ENCODE measurements around the gene MMP10.

Gene MMP10

DNA sequence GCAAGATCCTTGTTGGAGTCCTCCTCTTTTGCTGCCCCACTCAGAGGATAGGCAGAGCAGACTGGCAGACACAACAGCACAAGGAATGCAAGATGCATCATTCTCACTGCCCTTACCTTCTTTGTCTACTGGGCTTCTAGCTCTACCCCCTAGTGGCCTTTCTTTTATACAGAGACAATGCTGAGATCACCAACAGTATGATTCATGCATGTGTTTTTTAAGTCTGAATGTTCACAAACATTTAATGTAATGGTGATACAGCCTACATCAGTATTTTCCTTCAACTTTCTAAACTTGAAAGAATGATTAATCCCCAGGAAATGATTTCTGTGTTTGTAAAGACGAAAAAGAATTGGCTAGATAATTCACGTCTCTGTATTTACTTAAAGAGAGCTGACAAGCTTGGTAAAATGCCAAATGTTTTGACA lies at the start of gene MMP10:
TSS of gene MMP10 (minus strand) at position 138 of the 428 bp plus-strand sequence. CDS start at position 101, 37 bp downstream.
- DNase-seq (ENCODE audit: low read depth) = peak; percentile 93

DNA sequence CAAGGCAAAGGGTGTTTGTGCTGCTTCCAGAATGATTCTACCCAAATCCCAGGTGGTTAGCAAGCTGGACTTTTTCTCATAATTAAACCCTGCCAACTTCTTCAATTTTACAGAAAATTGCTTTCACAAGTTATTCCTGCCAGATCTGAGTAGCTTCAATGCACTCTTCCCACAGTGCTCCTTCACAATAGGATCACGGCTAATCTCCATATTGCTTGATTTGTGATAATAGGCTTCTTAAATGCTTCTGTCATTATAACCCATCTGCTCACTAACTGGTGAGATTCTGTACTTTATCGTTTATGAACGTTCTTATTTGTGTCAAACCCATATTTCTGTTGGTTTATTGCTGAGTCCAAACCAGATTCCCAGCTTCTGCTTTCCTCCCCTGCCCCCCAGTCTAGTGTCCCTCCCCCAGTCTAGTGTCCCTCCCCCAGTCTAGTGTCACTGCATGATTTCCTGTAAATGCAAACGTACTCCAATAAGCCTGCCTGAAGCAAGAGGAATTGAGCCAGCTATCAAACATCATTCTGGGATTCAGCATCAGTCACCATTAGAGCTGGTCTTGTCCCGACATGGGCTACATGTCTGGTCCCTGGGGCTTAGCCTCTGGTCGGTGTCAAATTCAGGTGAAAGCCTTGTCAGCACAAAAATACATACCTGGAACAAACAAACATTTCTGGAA lies 49.0 kb upstream of the MMP10 start:
- no peak for DNase-seq (ENCODE audit: low read depth)

DNA sequence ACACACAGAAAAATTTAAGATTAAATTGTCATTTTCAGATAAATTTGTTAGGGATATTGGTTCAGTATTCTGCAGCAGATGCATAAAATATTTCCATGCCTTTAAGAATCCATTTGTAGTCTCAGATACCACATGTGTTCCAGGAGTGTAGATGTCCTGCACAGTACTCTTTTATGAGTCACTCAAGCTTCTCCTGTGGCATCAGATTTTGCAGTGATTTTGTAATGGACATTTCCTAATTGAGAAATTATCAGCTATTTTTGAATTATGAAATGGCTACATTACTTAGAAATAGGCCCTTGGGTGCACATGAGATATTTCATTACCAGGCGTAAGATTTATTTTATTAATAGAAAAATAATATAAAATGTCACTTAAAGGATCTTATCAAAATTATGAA lies 44.1 kb upstream of the MMP10 start:
- no peak for DNase-seq (ENCODE audit: low read depth)

DNA sequence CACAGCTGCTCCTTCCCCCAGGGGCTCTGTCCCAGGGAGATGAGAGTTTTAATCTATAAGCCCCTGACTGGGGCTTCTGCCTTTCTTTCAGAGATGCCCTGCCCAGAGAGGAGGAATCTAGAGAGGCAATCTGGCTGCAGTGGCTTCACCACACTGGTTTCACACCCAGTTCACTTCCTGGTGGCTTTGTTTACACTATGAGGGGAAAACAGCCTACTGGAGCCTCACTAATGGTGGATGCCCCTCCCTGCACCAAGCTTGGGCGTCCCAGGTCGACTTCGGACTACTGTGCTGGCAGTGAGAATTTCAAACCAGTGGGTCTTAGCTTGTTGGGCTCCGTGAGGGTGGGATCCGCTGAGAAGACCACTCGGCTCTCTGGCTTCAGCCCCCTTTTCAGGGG lies 39.1 kb upstream of the MMP10 start:
- no peak for DNase-seq (ENCODE audit: low read depth)

DNA sequence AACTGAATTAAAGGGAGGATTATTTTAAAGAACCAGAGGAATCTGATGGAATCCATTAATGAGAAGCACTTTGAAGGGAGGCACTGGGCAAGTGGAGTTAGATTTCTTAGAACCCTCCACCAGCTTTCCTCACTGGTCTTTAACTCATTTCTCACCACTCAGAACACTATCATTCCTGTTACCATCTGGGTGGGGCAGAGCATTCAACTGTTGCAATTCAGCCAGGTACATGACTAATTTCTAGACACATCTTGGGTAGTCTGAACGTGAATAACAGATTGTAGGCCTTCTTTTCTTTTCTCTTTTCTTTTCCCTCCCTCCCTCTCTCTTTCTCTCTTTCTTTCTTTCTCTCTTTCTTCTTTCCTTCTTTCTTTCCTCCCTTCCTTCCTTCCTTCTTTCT lies 33.1 kb upstream of the MMP10 start:
- DNase-seq (ENCODE audit: low read depth) = no peak

DNA sequence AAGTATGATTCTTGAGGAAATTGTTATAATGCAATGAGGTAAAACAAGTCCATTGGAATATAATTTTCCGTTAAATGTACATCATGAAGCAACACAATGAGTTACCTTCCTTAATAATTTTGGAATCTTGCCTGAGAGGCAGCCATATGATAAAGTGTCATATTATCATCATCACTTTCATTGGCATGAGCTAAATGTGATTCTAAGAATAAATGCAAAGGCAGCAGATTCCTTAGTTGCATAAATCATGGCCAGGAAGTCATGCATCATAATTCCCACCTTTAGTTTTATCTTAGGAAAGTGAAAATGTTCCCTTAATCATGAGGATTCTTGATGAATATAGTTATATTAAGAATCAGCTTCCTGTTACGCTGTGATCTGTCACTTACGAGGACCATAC lies 31.8 kb upstream of the MMP10 start:
- DNase-seq (ENCODE audit: low read depth) = no peak

DNA sequence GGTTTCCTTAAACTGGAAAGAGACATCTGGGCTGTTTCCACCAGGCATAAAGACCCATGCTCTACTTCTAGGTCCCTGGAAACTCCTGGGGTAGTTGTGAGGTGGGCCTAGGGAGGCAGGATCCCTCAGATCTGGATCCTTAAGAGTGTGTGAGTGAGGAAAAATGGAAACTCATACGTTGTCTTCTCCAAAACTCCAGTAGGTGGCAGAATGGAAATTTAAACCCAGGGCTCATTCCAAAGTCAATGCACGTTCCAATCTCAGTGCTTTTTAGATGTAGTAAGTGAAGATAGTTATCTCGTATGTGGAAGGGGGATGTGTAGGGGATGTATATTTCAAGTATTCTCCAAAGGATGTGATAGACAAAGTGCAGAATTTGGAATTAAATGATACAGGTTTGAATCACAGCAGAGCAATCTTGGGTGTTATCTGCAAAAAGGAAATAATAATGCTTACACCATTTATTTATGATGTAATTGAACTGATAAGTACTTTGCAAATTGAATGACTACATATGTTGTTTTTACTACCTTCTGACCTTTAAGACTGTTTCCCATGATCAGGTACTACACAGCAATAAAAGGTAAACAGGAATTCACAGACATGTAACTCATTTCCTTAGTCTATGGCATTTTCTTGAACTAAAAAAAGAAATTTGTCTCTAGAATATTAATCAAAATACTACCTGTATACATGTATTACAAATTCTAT lies 30.7 kb upstream of the MMP10 start:
- DNase-seq (ENCODE audit: low read depth) = peak; percentile 70

DNA sequence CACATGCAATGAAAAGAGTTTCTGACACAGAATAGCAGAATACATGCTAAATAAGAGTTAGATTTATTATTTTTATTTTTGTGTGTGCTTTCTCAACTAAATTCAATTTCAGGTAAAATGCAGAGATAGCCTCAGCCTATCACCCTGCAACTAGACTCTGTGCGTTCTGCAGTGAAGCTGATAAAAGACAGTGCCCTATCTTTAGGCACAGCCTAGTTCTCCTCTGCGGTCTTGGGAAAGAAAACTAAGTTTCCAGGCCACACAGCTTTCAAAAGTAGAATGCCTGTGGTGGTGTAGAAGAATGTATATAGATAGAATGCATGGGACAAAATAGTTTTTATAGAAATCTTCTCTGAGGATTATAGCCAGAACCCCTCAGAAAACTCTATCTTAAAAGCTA lies 29.5 kb upstream of the MMP10 start:
- DNase-seq (ENCODE audit: low read depth) = no peak

DNA sequence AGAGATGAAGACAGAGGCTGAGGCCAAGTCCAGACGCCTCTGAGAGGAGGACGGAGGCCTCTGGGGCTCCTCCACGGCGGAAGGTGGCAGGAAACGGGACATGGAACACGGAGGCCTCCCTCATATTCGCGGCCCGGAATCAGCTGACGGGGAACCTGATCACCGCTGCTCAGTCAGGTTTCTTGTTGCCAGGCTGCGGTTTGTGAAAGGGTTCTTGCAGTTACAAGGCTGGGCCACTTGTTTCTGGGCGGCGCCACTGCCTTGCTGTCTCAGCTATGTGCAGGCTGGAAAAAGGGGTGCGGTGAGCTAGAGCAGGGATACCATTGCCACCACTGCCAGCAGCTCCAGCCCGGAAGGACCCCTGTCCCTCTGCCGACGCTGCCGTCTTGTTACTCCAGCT lies 27.5 kb upstream of the MMP10 start:
- DNase-seq (ENCODE audit: low read depth) = peak; percentile 42

DNA sequence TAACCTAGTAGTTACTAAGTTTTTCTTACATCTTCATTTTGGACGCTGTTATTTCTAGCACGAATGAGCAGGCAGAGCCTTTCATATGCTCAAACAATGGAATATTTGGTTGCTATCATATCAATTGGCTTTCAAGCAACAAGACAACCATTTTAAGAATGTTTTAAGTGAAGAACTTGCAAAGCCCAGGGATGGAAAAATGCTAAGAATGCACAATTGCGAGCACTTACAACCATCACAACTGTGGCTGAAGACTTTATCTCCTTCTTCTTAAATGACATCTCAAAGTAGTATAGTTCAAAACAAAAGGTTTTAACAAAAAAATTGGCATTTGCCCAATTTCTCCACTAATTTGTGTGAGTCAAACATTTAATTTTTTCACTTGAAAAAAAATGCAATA lies 25.9 kb upstream of the MMP10 start:
- no peak for DNase-seq (ENCODE audit: low read depth)

DNA sequence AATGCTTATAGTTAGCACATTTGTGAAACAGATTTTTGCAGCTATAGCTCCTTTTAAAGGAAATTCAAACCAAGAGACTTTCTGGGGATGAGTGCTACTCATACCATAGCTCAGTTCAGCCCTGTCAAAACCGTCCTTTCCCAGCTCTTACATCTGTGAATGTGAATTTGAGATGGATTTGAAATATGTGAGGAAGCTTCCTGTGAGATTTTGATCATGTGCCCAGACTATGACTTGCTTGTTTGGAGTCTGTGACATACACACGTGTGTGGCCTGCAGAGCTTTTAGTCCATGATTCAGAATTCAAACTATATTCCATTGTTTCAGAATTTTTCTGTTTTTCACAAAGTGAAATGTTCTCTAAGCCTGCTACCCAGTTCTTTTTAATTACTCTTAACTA lies 21.9 kb upstream of the MMP10 start:
- DNase-seq (ENCODE audit: low read depth) = peak; percentile 96

DNA sequence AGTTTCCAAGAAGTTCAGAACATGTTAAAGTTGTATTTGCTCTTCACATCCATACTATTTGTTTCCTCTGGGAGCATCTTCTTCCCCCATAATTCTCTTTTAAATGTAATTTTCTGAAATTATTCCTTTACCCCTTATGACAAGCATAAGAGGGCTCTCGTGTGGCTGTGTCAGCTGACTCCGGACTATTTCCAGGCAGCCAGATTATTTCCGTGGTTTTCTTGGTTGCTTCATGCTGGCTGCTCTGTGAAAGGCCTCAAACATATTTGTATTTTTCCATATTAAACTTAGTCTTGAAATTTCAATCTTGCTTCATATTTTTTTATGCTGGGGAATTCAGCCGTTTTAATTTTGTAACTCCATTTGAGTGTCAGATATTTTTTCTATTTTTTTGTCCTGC lies 20.3 kb upstream of the MMP10 start:
- DNase-seq (ENCODE audit: low read depth) = no peak

DNA sequence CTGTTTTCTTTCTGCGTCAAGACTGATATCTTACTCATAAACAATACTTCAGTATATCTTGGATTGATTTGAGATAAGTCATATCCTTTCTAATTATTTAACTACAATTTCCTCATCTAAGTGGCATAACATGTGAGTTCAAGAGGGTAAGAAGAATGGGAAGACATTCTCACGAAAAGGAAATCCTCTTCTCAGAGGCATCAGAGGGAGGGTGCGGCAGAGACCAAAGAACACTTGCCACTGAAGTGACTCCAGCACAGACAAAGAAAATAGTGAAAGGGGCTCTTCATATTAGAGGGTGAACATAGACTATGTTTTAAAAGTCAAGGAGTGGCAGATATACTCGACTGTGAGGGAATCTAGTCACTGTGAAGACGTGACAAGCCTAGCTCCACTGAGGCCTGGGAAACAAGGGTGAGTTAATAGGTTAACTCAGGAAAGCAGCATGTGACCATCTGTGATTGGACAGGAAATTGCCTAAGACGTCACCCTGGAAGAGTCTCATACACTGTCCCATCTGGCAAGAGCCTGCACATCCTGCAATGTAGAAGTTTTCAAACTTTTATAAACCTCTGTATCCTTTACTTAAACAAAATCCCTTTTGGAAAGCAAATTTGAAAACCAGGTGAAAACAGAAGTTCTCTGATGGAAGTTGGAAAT lies 19.4 kb upstream of the MMP10 start:
- peak; percentile 93 for DNase-seq (ENCODE audit: low read depth)

DNA sequence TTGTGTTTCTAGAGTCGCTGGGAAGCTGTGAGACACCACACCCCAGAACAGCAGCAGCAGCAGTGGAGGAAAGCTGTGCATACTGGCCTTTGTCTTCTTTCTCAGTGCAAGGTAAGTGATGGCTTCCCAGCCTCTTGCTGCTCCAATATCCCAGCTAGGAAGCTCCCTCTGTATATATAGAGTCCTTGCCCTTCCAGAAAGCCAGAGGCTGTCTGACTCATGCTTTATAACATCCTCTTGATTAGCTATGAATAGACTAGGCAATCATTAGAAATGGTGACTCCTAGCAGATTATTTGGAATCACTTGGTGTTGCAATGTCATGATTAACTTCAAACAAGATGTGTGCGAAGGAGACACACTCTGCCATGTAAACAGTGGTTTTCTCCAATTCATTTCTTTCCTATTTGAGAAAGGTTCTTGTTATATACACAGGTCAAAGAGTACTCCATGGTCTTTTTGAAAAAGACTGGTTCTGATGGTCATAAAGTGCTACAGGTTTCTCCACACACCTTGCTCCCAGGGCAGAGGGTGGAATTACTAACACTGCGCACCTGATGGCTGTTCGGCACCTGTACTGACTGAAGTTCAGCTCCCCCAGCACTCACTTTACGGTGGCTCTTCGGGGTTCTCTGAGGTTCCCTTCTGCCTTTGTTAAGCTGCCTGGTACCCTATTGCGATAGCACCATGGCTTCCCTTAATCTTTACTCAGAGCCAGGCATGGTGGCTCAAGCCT lies 17.8 kb upstream of the MMP10 start, which contains the start of gene MMP1:
TSS of gene MMP1 (minus strand) at position 149 of the 735 bp plus-strand sequence. CDS start at position 81, 68 bp downstream.
- peak; percentile 98 for DNase-seq (ENCODE audit: low read depth)

DNA sequence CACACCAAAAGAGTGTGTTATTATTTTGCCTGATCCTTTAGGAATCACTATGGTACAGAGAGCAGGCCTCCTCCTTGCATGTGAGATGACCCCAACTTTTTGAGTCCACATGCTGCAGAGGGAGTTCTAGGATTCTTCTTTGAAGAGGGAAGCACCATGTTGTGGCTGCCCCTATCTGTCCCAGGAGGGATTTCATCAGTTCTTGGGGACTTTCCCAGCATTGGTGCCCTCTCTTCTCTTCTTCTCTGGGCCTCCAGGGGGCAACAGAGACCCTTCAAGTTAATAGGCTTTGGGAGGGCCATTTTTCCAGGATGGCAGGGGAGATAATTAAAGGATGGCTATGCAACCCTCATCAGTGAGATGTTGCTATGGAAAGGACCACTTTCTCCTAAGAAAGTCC lies 14.0 kb upstream of the MMP10 start:
- peak; percentile 82 for DNase-seq (ENCODE audit: low read depth)

DNA sequence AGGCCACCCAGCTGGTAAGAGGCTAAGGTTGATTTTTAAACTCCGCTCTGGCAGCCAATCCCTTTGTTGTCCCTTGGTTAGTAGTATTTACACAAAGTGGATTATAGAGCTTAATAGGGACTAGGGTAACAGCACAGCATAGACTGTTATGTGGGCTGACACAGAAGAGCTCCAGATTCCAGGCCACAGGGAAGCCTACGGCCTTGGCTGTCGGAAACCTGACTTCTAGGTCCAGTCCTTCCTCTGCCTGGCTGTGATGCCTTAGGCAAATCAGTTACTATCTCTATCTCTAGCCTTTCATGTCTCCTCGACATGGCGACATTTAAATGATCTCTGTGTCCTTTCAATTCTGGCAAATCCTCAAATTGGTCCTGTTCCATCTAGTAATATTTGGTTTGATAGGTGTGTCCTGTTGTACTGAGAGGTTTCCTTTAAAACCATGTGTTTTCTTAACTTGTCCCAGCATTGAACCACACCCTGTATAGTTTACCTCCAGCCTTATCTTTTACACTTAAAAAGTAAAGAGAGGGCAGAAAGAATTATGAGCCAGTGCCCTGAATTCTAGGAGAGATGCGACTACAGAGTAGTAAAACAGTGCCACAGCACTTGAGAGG lies 13.4 kb upstream of the MMP10 start:
- peak; percentile 48 for DNase-seq (ENCODE audit: low read depth)

DNA sequence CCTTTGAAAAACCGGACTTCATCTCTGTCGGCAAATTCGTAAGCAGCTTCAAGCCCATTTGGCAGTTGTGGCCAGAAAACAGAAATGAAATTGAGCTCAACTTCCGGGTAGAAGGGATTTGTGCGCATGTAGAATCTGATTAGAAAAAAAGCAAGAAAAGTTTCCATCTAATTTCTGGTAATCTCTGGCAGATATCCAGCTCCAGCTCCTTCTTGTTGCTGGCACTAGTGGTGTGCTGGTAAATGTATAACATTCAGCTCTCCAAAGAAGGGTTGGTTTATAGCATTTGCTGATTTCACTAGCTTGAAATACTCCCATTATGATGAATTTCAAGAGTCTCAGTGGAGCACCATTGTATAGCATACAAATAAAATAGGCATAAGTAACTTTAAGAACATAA lies 12.2 kb upstream of the MMP10 start:
- peak; percentile 43 for DNase-seq (ENCODE audit: low read depth)

DNA sequence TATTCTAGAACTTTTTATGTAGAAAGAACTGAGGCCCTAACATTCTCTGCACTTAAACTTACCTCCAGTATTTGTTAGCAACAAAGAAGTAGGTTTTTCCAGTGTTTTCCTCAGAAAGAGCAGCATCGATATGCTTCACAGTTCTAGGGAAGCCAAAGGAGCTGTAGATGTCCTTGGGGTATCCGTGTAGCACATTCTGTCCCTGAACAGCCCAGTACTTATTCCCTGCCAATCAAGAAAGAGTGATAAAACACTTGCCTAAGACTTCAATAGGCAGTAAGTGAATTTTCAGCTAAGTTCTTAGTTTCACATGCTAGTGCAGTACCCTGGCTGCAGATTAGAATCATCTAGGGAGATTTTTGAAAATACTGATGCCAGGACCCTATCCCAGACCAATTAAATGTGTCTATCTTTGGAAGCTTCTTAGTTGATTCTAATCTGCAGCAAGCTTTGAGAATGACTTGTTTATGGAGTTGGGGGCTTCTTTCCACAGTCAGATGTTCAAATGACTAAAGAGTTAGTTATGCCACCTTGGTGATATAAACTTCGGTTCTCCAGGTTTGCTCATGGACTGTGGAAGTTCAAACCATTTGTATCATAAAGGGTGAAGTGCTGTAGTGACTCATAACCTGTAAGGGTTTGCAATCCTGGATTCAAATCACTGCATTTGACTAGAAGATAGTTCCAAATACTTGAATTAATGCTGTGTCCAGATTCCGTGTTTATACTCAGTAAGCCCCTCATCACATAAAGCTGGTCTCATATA lies 11.0 kb upstream of the MMP10 start:
- peak; percentile 83 for DNase-seq (ENCODE audit: low read depth)

DNA sequence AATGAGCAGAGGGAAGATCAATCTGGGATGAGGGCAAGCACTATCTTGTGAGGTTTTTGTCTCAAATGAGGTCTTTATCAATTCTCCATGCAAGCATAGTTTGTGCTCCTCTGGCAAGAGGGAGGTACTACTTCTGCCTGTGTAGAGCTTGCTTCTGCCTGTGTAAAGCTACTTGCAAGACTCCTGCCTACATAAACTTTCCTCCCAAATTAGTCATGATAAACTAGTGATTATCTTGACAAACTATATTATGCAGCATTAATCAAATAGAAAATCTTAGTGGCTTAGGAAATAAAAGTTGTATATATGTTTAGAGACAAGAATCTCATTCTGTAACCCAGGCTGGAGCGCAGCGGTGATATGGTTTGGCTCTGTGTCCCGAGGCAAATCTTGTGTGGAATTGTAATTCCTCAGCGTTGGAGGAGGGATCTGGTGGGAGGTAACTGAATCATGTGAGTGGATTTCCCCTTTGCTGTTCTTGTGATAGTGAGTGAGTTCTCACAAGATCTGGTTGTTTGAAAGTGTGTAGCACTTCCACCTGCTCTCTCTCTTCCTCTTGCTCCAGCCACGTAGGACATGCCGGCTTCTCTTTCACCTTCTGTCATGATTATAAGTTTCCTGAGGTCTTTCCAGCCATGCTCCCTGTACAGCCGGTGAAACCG lies 8.0 kb upstream of the MMP10 start:
- peak; percentile 73 for DNase-seq (ENCODE audit: low read depth)

DNA sequence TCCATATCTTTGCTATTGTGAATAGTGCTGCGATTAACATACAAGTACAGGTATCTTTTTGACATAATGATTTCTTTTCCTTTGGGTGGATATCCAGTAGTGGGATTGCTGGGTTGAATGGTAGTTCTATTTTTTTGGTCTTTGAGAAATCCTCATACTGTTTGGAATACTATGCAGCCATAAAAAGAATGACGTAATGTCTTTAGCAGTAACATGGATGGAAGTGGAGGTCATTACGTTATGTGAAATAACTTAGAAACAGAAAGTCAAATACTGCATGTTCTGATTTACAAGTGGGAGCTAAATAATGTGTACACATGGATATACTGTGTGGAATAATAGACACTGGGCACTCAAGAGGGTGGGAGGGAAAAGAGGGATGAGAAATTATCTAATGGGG lies 4.0 kb upstream of the MMP10 start:
- DNase-seq (ENCODE audit: low read depth) = no peak

DNA sequence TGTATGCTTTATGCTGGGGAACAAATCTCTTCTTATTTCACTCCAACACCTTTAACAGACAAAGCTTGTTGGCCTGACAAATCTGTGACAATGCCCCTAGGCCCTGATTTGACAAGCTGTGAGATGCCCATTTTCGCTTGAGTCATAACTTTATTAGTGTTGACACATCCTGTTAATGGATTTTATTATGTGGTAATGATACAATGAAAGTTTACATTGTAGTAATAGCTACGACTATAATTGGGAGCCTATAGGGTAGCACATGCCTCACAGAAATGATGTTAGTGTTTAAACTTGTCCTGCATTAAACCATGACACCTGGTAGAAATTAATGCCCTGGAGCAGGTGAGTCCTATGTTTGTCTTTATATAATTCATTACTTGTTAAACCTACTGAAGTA lies 3.3 kb upstream of the MMP10 start:
- DNase-seq (ENCODE audit: low read depth) = no peak

Data from ELR (cell line).